Psoas muscle (tissue), 8 donors: ENCODE results near the gene SMIM20. TPM values are rescaled to one million over a fixed set of nuclear protein-coding genes. Genes with fewer than 3 reads are reported as not detected.
A peak's percentile ranks its signal among the peaks of the same experiment; 100 is the strongest.

Experiments
- ATAC-seq, 4 donors: fragments of 200-7000 bp; cut with Tn5 transposase; one replicate each; pipeline ENCODE4 v1.9.1; 2020; ENCODE audit warnings: moderate library complexity in 3 of 4, mild to moderate bottlenecking in 2 of 4
- DNase-seq, 2 donors: peaks; one replicate each; pipeline ENCODE4 v3.0.0-alpha.2; 2020
- H3K27ac ChIP-seq: fragments of 200-600 bp; one replicate; pipeline ENCODE4 v1.8.0; 2022
- H3K27me3 ChIP-seq, 3 donors: fragments of 200-600 bp in 1 of 3; one replicate each; pipeline versions ENCODE4 v1.6.1 to v1.8.0; 2013 to 2022; ENCODE audit warnings: low read length in 2 of 3, mild to moderate bottlenecking in 2 of 3, moderate library complexity in 1 of 3; ENCODE audit not compliant: insufficient read depth in 3 of 3
- H3K36me3 ChIP-seq, 2 donors: fragments of 200-600 bp in 1 of 2; one replicate each; pipeline versions ENCODE4 v1.6.1 to v1.8.0; 2013 to 2022; ENCODE audit warnings: low read depth in 1 of 2, mild to moderate bottlenecking in 1 of 2, moderate library complexity in 1 of 2; ENCODE audit not compliant: insufficient read depth in 1 of 2
- H3K4me1 ChIP-seq: fragments of 200-600 bp; one replicate; pipeline ENCODE4 v1.8.0; 2022
- H3K4me3 ChIP-seq: fragments of 200-600 bp; one replicate; pipeline ENCODE4 v1.8.0; 2022; ENCODE audit warnings: mild to moderate bottlenecking
- H3K9me3 ChIP-seq: fragments of 200-600 bp; one replicate; pipeline ENCODE4 v1.8.0; 2022
- CTCF ChIP-seq: fragments of 200-600 bp; IDR thresholded peaks from one replicate; pipeline ENCODE4 v1.8.0; 2022; ENCODE audit warnings: antibody characterized with exemption
- WGBS, 3 donors: extraction: QIAGEN DNeasy Blood & Tissue Kit; methylation state at CpG; one replicate each; pipeline versions ENCODE4 v1.1.6 to v1.1.7; 2013; 5-methylcytosine and 5-hydroxymethylcytosine counted together
- intact Hi-C, 2 donors: fragments of 100-400 bp; cut with DNase I; formaldehyde crosslinking; loops; one replicate each; pipeline versions ENCODE4 v1.11.0 to v1.14.2; 2022
- polyA plus RNA-seq, 3 donors: library from polyadenylated mRNA; stranded (reverse); fragments of 200-250 nt; gene quantifications; one replicate each; pipeline ENCODE4 v1.2.3, GENCODE V29; 2013
- total RNA-seq, 4 donors: library from RNA; stranded (reverse); fragmentation: NEBNext Ultra II Directional in 2 of 4; extraction: Animal tissue kit (Norgen Biotek cat#: 25700) in 2 of 4; gene quantifications; one replicate each; pipeline versions ENCODE4 v1.2.1 to v1.2.4, GENCODE V29; 2021 to 2023
- donor health status: healthy with polysubstance abuse.
- donor health status: DM: no; HTN: no; CAD: no; lungs with moderate emphysema.
- donor health status: Bipolar disorder and iron deficiency.
- donor health status: healthy.
- donor health status: DM: yes; HTN: yes; CAD: no.
- donor health status: DM: no; HTN: no; CAD: no.
- donor health status: DM: no; HTN: no; CAD: no.
- donor health status: DM: yes; HTN: yes; CAD: no.

SMIM20 gene
- total and polyA plus RNA-seq, 7 donors, result 30.9 to 100 (median 47.6) TPM

- Histone ChIP-seq H3K36me3 (no peaks in the 10 kb centered on the region), H3K9me3 (no peaks in the 10 kb centered on the region), H3K4me3 (peak overlapping the region; percentile 11), H3K27ac (peak overlapping the region; percentile 66), H3K27me3 (no peaks in the 10 kb centered on the region), H3K4me1 (peaks cover 37% of the 10 kb centered on the region)
- TF ChIP-seq CTCF, result no peak
- 74 to 92% (median 77%) methylated on average over 10 of the region's 10 CpGs for WGBS, 3 donors
- ATAC-seq (no peak), DNase-seq (no peak)
- intact Hi-C loops, result loop anchor here (10.0 kb wide), 2 partner anchors 397 to 487 kb away; partner anchors contain the start of gene RBPJ (in 1 of the 2)
Measured at GRCh38 chr4:25927361-25928195, 13.6 kb downstream of the SMIM20 start.

GRCh38 chr4:25928379-25929297 lies 14.6 kb downstream of the SMIM20 start:
- intact Hi-C loops, result loop anchor here (10.0 kb wide), 2 partner anchors 396 to 486 kb away; partner anchors contain the start of gene RBPJ (in 1 of the 2)
- Histone ChIP-seq H3K9me3 (no peaks in the 10 kb centered on the region), H3K4me3 (peak overlapping the region; percentile 11), H3K27ac (peak overlapping the region; percentile 66), H3K36me3 (no peaks in the 10 kb centered on the region), H3K4me1 (peaks cover 31% of the 10 kb centered on the region), H3K27me3 (no peaks in the 10 kb centered on the region)
- 16 to 29% (median 17%) methylated on average over 11 of the region's 11 CpGs for WGBS, 3 donors
- no peak for TF ChIP-seq CTCF
- DNase-seq (no peak), ATAC-seq (peak; percentile 56 to 80 (median 76))

- WGBS, 3 donors, result 64 to 75% (median 72%) methylated on average over 7 of the region's 7 CpGs
- intact Hi-C loops, result loop anchor here (10.0 kb wide), 2 partner anchors 396 to 486 kb away; partner anchors contain the start of gene RBPJ (in 1 of the 2)
- Histone ChIP-seq H3K27ac (peak overlapping the region; percentile 66), H3K9me3 (no peaks in the 10 kb centered on the region), H3K4me3 (no peak overlapping the region), H3K36me3 (no peaks in the 10 kb centered on the region), H3K4me1 (peaks cover 31% of the 10 kb centered on the region), H3K27me3 (no peaks in the 10 kb centered on the region)
- TF ChIP-seq CTCF, result no peak
- ATAC-seq, result no peak
- no peak for DNase-seq
Measured at GRCh38 chr4:25929298-25929686, 15.3 kb downstream of the SMIM20 start.

- WGBS, 3 donors, result 39 to 55% (median 42%) methylated on average over 6 of the region's 6 CpGs
Measured at GRCh38 chr4:25930731-25931354, 16.8 kb downstream of the SMIM20 start.

More at GRCh38 chr4:25930731-25931354, 16.8 kb downstream of the SMIM20 start:
- Histone ChIP-seq H3K4me3 (no peak overlapping the region), H3K4me1 (peaks cover 31% of the 10 kb centered on the region), H3K36me3 (no peaks in the 10 kb centered on the region), H3K27ac (no peak overlapping the region), H3K9me3 (no peaks in the 10 kb centered on the region), H3K27me3 (no peaks in the 10 kb centered on the region)
- intact Hi-C loops, result no loop called here
- no peak for TF ChIP-seq CTCF
- DNase-seq, result no peak
- peak in 3 of 4 donors; percentile 41 to 57 (median 54) for ATAC-seq
